B cell (primary cell): ENCODE results near the gene SMU1. TPM values are rescaled to one million over a fixed set of nuclear protein-coding genes. Genes with fewer than 3 reads are reported as not detected.

Source experiments
- ATAC-seq: fragments of 200-7000 bp; cut with Tn5 transposase; one replicate; pipeline ENCODE4 v1.10.0; 2021; ENCODE audit warnings: low read depth, mild to moderate bottlenecking, moderate number of reproducible peaks, moderate library complexity
- CTCF ChIA-PET: fragments of 350-600 bp; sonication (Branson Sonifier 250); formaldehyde crosslinking; loops from one replicate; lab custom pipeline; 2021; ENCODE audit warnings: antibody characterized with exemption, inconsistent platforms; lab: Charles Lee
- POLR2A ChIA-PET: fragments of 350-600 bp; sonication (Branson Sonifier 250); formaldehyde crosslinking; loops from one replicate; lab custom pipeline; 2021; ENCODE audit warnings: antibody characterized with exemption; lab: Charles Lee
- DNase-seq: peaks from one replicate; pipeline ENCODE4 v3.0.0; 2013
- H2AFZ ChIP-seq: 2 replicates; pipeline ENCODE4 v1.6.1; 2012; ENCODE audit warnings: mild to moderate bottlenecking, low read depth, low read length; ENCODE audit not compliant: insufficient read depth, poor library complexity, severe bottlenecking
- H3K27ac ChIP-seq, 2 donors: 1 replicate in 1 of 2; 2 replicates in 1 of 2; pipeline ENCODE4 v1.5.1; 2012 to 2013; ENCODE audit warnings: low read length in 2 of 2, mild to moderate bottlenecking in 2 of 2, moderate library complexity in 1 of 2
- H3K27me3 ChIP-seq, 4 experiments: fragments of 200-600 bp in 1 of 4; sonication (generic) in 1 of 4; replicated peaks in 1 of 4; 1 replicate in 2 of 4; 2 replicates in 2 of 4; pipeline versions ENCODE4 v1.6.1 to v1.7.0; 2013 to 2016; ENCODE audit warnings: low read length in 3 of 4, mild to moderate bottlenecking in 2 of 4, mixed read lengths in 1 of 4, moderate library complexity in 1 of 4; ENCODE audit not compliant: insufficient read depth in 4 of 4, control insufficient read depth in 3 of 4; ENCODE audit errors: control extremely low read depth in 1 of 4
- H3K36me3 ChIP-seq, 2 experiments: replicated peaks in 1 of 2; 1 replicate in 1 of 2; 2 replicates in 1 of 2; pipeline versions ENCODE4 v1.6.1 to v1.7.1; 2013; ENCODE audit warnings: low read length in 1 of 2; ENCODE audit not compliant: insufficient read depth in 2 of 2, control insufficient read depth in 1 of 2; ENCODE audit errors: control extremely low read depth in 1 of 2, extremely low read depth in 1 of 2
- H3K4me1 ChIP-seq, 2 donors: fragments of 200-600 bp in 1 of 2; sonication (generic) in 1 of 2; 1 replicate in 1 of 2; 2 replicates in 1 of 2; pipeline versions ENCODE4 v1.5.1 to v1.6.1; 2013 to 2017; ENCODE audit warnings: low read length in 2 of 2; ENCODE audit not compliant: control insufficient read depth in 2 of 2, insufficient read depth in 2 of 2
- H3K4me2 ChIP-seq: replicated peaks from 2 replicates; pipeline ENCODE3; 2012; ENCODE audit warnings: mild to moderate bottlenecking, low read depth, low read length; ENCODE audit not compliant: poor library complexity, severe bottlenecking
- H3K4me3 ChIP-seq, 5 experiments: fragments of 200-600 bp in 1 of 5; sonication (generic) in 1 of 5; 1 replicate in 3 of 5; 2 replicates in 2 of 5; pipeline versions ENCODE4 v1.5.1 to v1.7.0; 2011 to 2016; ENCODE audit warnings: low read length in 4 of 5, mild to moderate bottlenecking in 4 of 5, low read depth in 2 of 5, control low read depth in 1 of 5, moderate library complexity in 1 of 5; ENCODE audit not compliant: insufficient read depth in 1 of 5; ENCODE audit errors: control extremely low read depth in 1 of 5, extremely low read depth in 1 of 5
- H3K79me2 ChIP-seq: fragments of 200-600 bp; sonication (generic); one replicate; pipeline ENCODE4 v1.6.0; 2016; ENCODE audit warnings: low read length; ENCODE audit not compliant: control insufficient read depth, insufficient read depth
- H3K9ac ChIP-seq: fragments of 200-600 bp; sonication (generic); 2 replicates; pipeline ENCODE4 v1.6.1; 2017; ENCODE audit warnings: mild to moderate bottlenecking, low read length, moderate library complexity
- H3K9me3 ChIP-seq, 3 donors: one replicate each; pipeline versions ENCODE4 v1.6.1 to v1.7.1; 2013; ENCODE audit warnings: low read length in 2 of 3; ENCODE audit not compliant: control insufficient read depth in 2 of 3, insufficient read depth in 1 of 3; ENCODE audit errors: control extremely low read depth in 1 of 3
- H4K20me1 ChIP-seq: 2 replicates; pipeline ENCODE4 v1.6.0; 2012; ENCODE audit warnings: mild to moderate bottlenecking, low read length; ENCODE audit not compliant: insufficient read depth, control insufficient read depth, poor library complexity, severe bottlenecking
- H3K27ac Mint-ChIP-seq: one replicate; pipeline ENCODE4 v1.8.0; 2021; ENCODE audit warnings: mixed read lengths
- H3K27me3 Mint-ChIP-seq: one replicate; pipeline ENCODE4 v1.8.0; 2021; ENCODE audit warnings: mixed read lengths
- H3K4me1 Mint-ChIP-seq: one replicate; pipeline ENCODE4 v1.8.0; 2021; ENCODE audit warnings: mixed read lengths
- H3K4me3 Mint-ChIP-seq: one replicate; pipeline ENCODE4 v1.8.0; 2021; ENCODE audit warnings: mixed read lengths
- H3K9me3 Mint-ChIP-seq: one replicate; pipeline ENCODE4 v1.8.0; 2022; ENCODE audit warnings: mixed read lengths; ENCODE audit not compliant: insufficient read depth
- CTCF ChIP-seq: fragments of 200-600 bp; IDR thresholded peaks from one replicate; pipeline ENCODE4 v1.8.0; 2022; ENCODE audit warnings: antibody characterized with exemption, mild to moderate bottlenecking
- EZH2 ChIP-seq: IDR thresholded peaks from 2 replicates; pipeline ENCODE4 v1.6.1; 2012; ENCODE audit warnings: borderline replicate concordance, low read depth, mild to moderate bottlenecking, moderate library complexity, low read length; ENCODE audit not compliant: insufficient read depth, poor library complexity, severe bottlenecking
- WGBS: methylation state at CpG from one replicate; pipeline ENCODE4 v1.1.5; 2013; ENCODE audit warnings: missing lambda C conversion rate; ENCODE audit not compliant: insufficient coverage; 5-methylcytosine and 5-hydroxymethylcytosine counted together
- intact Hi-C: fragments of 100-400 bp; cut with micrococcal nuclease; formaldehyde crosslinking; loops from one replicate; pipeline ENCODE4 v1.10.0; 2022
- polyA plus RNA-seq: library from polyadenylated mRNA; depleted of rRNA; stranded (reverse); fragments of >200 nt; gene quantifications from 2 replicates; pipeline ENCODE4 v1.2.3, GENCODE V29; 2012
- total RNA-seq, 2 donors: library from RNA; stranded (reverse); fragments of 120-200 nt in 1 of 2; gene quantifications; 1 replicate in 1 of 2; 2 replicates in 1 of 2; pipeline versions ENCODE4 v1.2.3 to v1.2.4, GENCODE V29; 2013 to 2022

Gene SMU1
- total and polyA plus RNA-seq, 2 donors (not counting 1 experiment from before 2014, with no cell fraction given) = 6.2 to 26.3 TPM

- ATAC-seq (no peak), DNase-seq (no peak)
- Histone ChIP-seq H3K27me3 (no peaks in the 10 kb centered on the region), H2AFZ (no peak overlapping the region), H4K20me1 (no peaks in the 10 kb centered on the region), H3K4me2 (no peak overlapping the region), H3K9me3 (peaks cover 0 to 9% (median 0%) of the 10 kb centered on the region in 3 donors), H3K9ac (no peak overlapping the region), H3K36me3 (peaks cover 10 to 44% of the 10 kb centered on the region in 2 experiments), H3K4me1 (peaks cover 9 to 18% of the 10 kb centered on the region in 2 donors), H3K27ac (no peak overlapping the region), H3K79me2 (peaks cover 7% of the 10 kb centered on the region), H3K4me3 (no peak overlapping the region)
- peaks cover 29% of the 10 kb centered on the region for H3K4me1 Mint-ChIP-seq
- 86% methylated on average over 1 of the region's 2 CpGs for WGBS
- H3K9me3 Mint-ChIP-seq = no peaks in the 10 kb centered on the region
- no peak overlapping the region for H3K27ac Mint-ChIP-seq
- ChIA-PET CTCF (no interaction called here), POLR2A (interaction anchor here (0.6 kb wide), 1 partner anchor 22 kb away, joined by 4 read pairs; no protein-coding TSS in a partner anchor)
- H3K27me3 Mint-ChIP-seq = no peaks in the 10 kb centered on the region
- intact Hi-C loops = no loop called here
- TF ChIP-seq CTCF = no peak
- no peak for TF ChIP-seq EZH2
- no peak overlapping the region for H3K4me3 Mint-ChIP-seq
Observed at GRCh38 chr9:33048054-33048465, 28.4 kb downstream of the SMU1 start.

GRCh38 chr9:33046061-33046460 lies 30.4 kb downstream of the SMU1 start:
- H4K20me1 ChIP-seq = no peaks in the 10 kb centered on the region
- H3K4me3 ChIP-seq = no peak overlapping the region
- H3K36me3 ChIP-seq = peaks cover 8 to 29% of the 10 kb centered on the region in 2 experiments
- ATAC-seq (no peak), DNase-seq (no peak)
- WGBS = no CpG with 5 or more reads among the region's 1 CpG
- H3K4me1 ChIP-seq = peaks cover 4 to 14% of the 10 kb centered on the region in 2 donors
- peaks cover 7% of the 10 kb centered on the region for H3K79me2 ChIP-seq
- H3K9ac ChIP-seq = no peak overlapping the region
- ChIA-PET CTCF (no interaction called here), POLR2A (interaction anchor here (0.6 kb wide), 1 partner anchor 9 kb away, joined by 4 read pairs; no protein-coding TSS in a partner anchor)
- no peaks in the 10 kb centered on the region for H3K27me3 ChIP-seq
- Mint-ChIP-seq H3K4me3 (no peak overlapping the region), H3K9me3 (no peaks in the 10 kb centered on the region), H3K27me3 (no peaks in the 10 kb centered on the region), H3K4me1 (peaks cover 24% of the 10 kb centered on the region), H3K27ac (no peak overlapping the region)
- peaks cover 0 to 5% (median 0%) of the 10 kb centered on the region in 3 donors for H3K9me3 ChIP-seq
- no peak for TF ChIP-seq CTCF
- TF ChIP-seq EZH2 = no peak
- H2AFZ ChIP-seq = no peak overlapping the region
- intact Hi-C loops = no loop called here
- H3K4me2 ChIP-seq = no peak overlapping the region
- H3K27ac ChIP-seq = no peak overlapping the region
